GM12878 (cell line): Measurements from ENCODE around the gene CCDC24. TPM values are rescaled to one million over a fixed set of nuclear protein-coding genes. Genes with fewer than 3 reads are reported as not detected.

Experiments used
- ATAC-seq: fragments of 200-7000 bp; cut with Tn5 transposase; 3 replicates; pipeline ENCODE4 v1.9.1; 2020; ENCODE audit warnings: mild to moderate bottlenecking, moderate library complexity
- Bru-seq: library from RNA; stranded (reverse); fragments of 400-500 nt; gene quantifications from one replicate; lab custom pipeline; 2021; lab: Mats Ljungman, UMichigan
- BruChase-seq, 2 experiments: library from RNA; stranded (reverse); fragments of 400-500 nt; gene quantifications; one replicate each; lab custom pipeline; 2021; lab: Mats Ljungman, UMichigan
- BruUV-seq: library from RNA; stranded (reverse); fragments of 400-500 nt; replicated peaks from 2 replicates; lab custom pipeline; 2021; lab: Mats Ljungman, UMichigan
- CTCF ChIA-PET: fragments of 300-600 bp; sonication (Branson Sonifier 250); formaldehyde crosslinking; extraction: SDS; loops from one replicate; lab custom pipeline; 2021; ENCODE audit warnings: inconsistent platforms; lab: Yijun Ruan, JAX
- POLR2A ChIA-PET: fragments of 350-600 bp; formaldehyde crosslinking; extraction: SDS; loops from one replicate; lab custom pipeline; 2021; ENCODE audit warnings: inconsistent platforms; lab: Charles Lee
- RAD21 ChIA-PET: fragments of 300-600 bp; sonication (Branson Sonifier 250); formaldehyde crosslinking; loops from one replicate; lab custom pipeline; 2023; ENCODE audit warnings: antibody characterized with exemption; ENCODE audit not compliant: unreplicated experiment; lab: Charles Lee
- SMC1A ChIA-PET: fragments of 300-600 bp; sonication (Branson Sonifier 250); formaldehyde crosslinking; loops from one replicate; lab custom pipeline; 2023; ENCODE audit not compliant: unreplicated experiment, uncharacterized antibody; lab: Charles Lee
- DNase-seq: peaks from one replicate; pipeline ENCODE4 v3.0.0-alpha.2; 2011; ENCODE audit warnings: low read depth, low spot score
- FAIRE-seq: peaks from 3 replicates; lab custom pipeline; 2011; peaks lifted over from hg19 to GRCh38; lab: Jason Lieb, UNC
- H2AFZ ChIP-seq: 2 replicates; pipeline ENCODE4 v1.6.0; 2011; ENCODE audit warnings: low read depth, low read length, control low read depth; ENCODE audit not compliant: control insufficient read depth
- H3K27ac ChIP-seq: 2 replicates; pipeline ENCODE4 v1.5.1; 2011; ENCODE audit warnings: control low read depth; ENCODE audit not compliant: control insufficient read depth, insufficient read depth
- H3K27me3 ChIP-seq, 2 experiments: replicated peaks in 1 of 2; 2 replicates each; pipeline versions ENCODE4 v1.6.0 to v1.6.1; 2011; ENCODE audit warnings: low read length in 1 of 2; ENCODE audit not compliant: control insufficient read depth in 2 of 2, insufficient read depth in 2 of 2
- H3K36me3 ChIP-seq, 2 experiments: 2 replicates each; pipeline ENCODE4 v1.5.1; 2011; ENCODE audit warnings: low read length in 1 of 2; ENCODE audit not compliant: control insufficient read depth in 2 of 2, insufficient read depth in 2 of 2
- H3K4me1 ChIP-seq: 2 replicates; pipeline ENCODE4 v1.6.1; 2011; ENCODE audit warnings: mild to moderate bottlenecking, low read length, moderate library complexity, mixed read lengths; ENCODE audit not compliant: control insufficient read depth, insufficient read depth
- H3K4me2 ChIP-seq: 2 replicates; pipeline ENCODE4 v1.6.0; 2011; ENCODE audit warnings: control low read depth; ENCODE audit not compliant: control insufficient read depth, insufficient read depth
- H3K4me3 ChIP-seq: fragments of 200-600 bp; sonication (generic); 2 replicates; pipeline ENCODE4 v1.5.1; 2016
- H3K79me2 ChIP-seq: 2 replicates; pipeline ENCODE4 v1.6.0; 2011; ENCODE audit warnings: low read length; ENCODE audit not compliant: control insufficient read depth, insufficient read depth
- H3K9ac ChIP-seq: 2 replicates; pipeline ENCODE4 v1.8.0; 2011; ENCODE audit warnings: low read length, control low read depth, mixed read lengths; ENCODE audit not compliant: control insufficient read depth, insufficient read depth
- H3K9me3 ChIP-seq: replicated peaks from 3 replicates; pipeline ENCODE4 v1.5.1; 2011; ENCODE audit warnings: mild to moderate bottlenecking, low read length; ENCODE audit not compliant: control insufficient read depth, insufficient read depth
- H4K20me1 ChIP-seq: 2 replicates; pipeline ENCODE4 v1.6.0; 2011; ENCODE audit not compliant: control insufficient read depth, insufficient read depth
- BMI1 ChIP-seq: fragments of 450-650 bp; IDR thresholded peaks from 2 replicates; pipeline ENCODE4 v1.6.1; 2016; ENCODE audit warnings: mild to moderate bottlenecking, moderate library complexity, borderline replicate concordance
- MEF2B ChIP-seq: fragments of 450-650 bp; IDR thresholded peaks from 2 replicates; pipeline ENCODE4 v1.6.1; 2018; ENCODE audit warnings: mild to moderate bottlenecking, moderate library complexity; ENCODE audit not compliant: partially characterized antibody, poor library complexity, severe bottlenecking
- RELA ChIP-seq: fragments of 450-650 bp; IDR thresholded peaks from 2 replicates; pipeline ENCODE4 v1.8.0; 2014; ENCODE audit warnings: borderline replicate concordance; ENCODE audit not compliant: partially characterized antibody
- WGBS: methylation state at CpG from one replicate; pipeline ENCODE4 v1.1.6; 2016; ENCODE audit warnings: low lambda C conversion rate; ENCODE audit not compliant: insufficient replicate concordance, insufficient coverage; ENCODE audit errors: missing lambda C conversion rate; 5-methylcytosine and 5-hydroxymethylcytosine counted together
- in situ Hi-C: fragments of 300-500 bp; cut with MboI; formaldehyde crosslinking; loops from 9 replicates; pipeline ENCODE4 v1.14.3; 2018; ENCODE audit warnings: mixed read lengths
- intact Hi-C: fragments of 100-400 bp; cut with micrococcal nuclease; formaldehyde crosslinking; loops from one replicate; pipeline ENCODE4 v1.14.2; 2022; ENCODE audit not compliant: unreplicated experiment
- long read RNA-seq, 2 experiments: library from polyadenylated mRNA; unstranded; transcript quantifications; one replicate each; pipeline ENCODE4 v2.0.0, GENCODE V29; 2019 to 2020
- polyA minus RNA-seq, 3 experiments: library from RNA; depleted of rRNA, polyadenylated mRNA; stranded (reverse); fragments of >200 nt; gene quantifications; 2 replicates each; pipeline ENCODE4 v1.2.3, GENCODE V29; 2011
- polyA plus RNA-seq, 11 experiments: library from polyadenylated mRNA; depleted of rRNA in 4 of 11; unstranded in 6 of 11; stranded (reverse) in 5 of 11; fragments of >200 nt; fragmentation: Nextera tagmentation in 4 of 11; fragmentation: Illumina TruSeq in 1 of 11; extraction: Ambion mirVana in 4 of 11; extraction: Trizol in 1 of 11; gene quantifications; 1 replicate in 1 of 11; 2 replicates in 10 of 11; pipeline versions ENCODE4 v1.2.1 to v1.2.3, GENCODE V29; 2011 to 2016; ENCODE audit warnings: inconsistent platforms in 2 of 11, missing spikeins in 2 of 11, low read depth in 1 of 11
- total RNA-seq, 4 experiments: library from RNA; depleted of rRNA in 3 of 4; stranded (reverse); fragments of >200 nt in 3 of 4; fragmentation: Illumina TruSeq in 1 of 4; extraction: Trizol in 1 of 4; gene quantifications; 2 replicates each; pipeline versions ENCODE4 v1.2.1 to v1.2.3, GENCODE V29; 2013 to 2021
- TF ChIP-seq, protein P1 (sequence below): fragments of 450-650 bp; IDR thresholded peaks from 2 replicates; pipeline ENCODE4 v1.6.1; 2016; ENCODE audit warnings: mild to moderate bottlenecking, moderate library complexity, borderline replicate concordance
- TF ChIP-seq, protein P2 (sequence below): IDR thresholded peaks from 2 replicates; pipeline ENCODE4 v1.6.1; 2011; ENCODE audit warnings: borderline replicate concordance, low read depth, mild to moderate bottlenecking, moderate library complexity, mixed read lengths, low read length; ENCODE audit not compliant: insufficient read depth; ENCODE audit errors: extremely low read length
- TF ChIP-seq, protein P3 (sequence below): fragments of 450-650 bp; conservative IDR thresholded peaks from 2 replicates; pipeline ENCODE4 v1.6.1; 2017; ENCODE audit warnings: mild to moderate bottlenecking, moderate library complexity
- TF ChIP-seq, protein P4 (sequence below): IDR thresholded peaks from 2 replicates; pipeline ENCODE4 v1.6.1; 2011; ENCODE audit warnings: mild to moderate bottlenecking, low read depth, low read length, moderate library complexity; ENCODE audit not compliant: insufficient replicate concordance

The CCDC24 gene
- total RNA-seq (2013; cell fraction: nucleolus; rRNA removed) = 2.7 and 3.3 TPM in 2 replicates
- total RNA-seq (2014; rRNA removed) (1.6 and 2.2 TPM in 2 replicates), total RNA-seq (2014; rRNA removed; fragmentation: Illumina TruSeq; extraction: Trizol) (0.67 and 0.78 TPM in 2 replicates), total RNA-seq (2021) (2.2 and 3.1 TPM in 2 replicates), polyA plus RNA-seq (2011; rRNA removed) (0.49 and 1.0 TPM in 2 replicates), polyA plus RNA-seq (2014; fragmentation: Illumina TruSeq; extraction: Trizol) (0.59 and 1.0 TPM in 2 replicates), polyA plus RNA-seq (2014; fragmentation: Nextera tagmentation; extraction: Ambion mirVana) (under 1 TPM in 1 of 2 experiments, not detected in 1; 0.18 TPM), polyA plus RNA-seq (2014; rRNA removed) (2.1 and 4.2 TPM in 2 replicates), polyA plus RNA-seq (2016; fragmentation: Nextera tagmentation; extraction: Ambion mirVana) (1 to 10 TPM; 1.6 to 1.7 TPM), polyA minus RNA-seq (2011; rRNA and poly(A)+ RNA removed) (0.22 and 0.67 TPM in 2 replicates), Bru-seq, nascent RNA (percentile 43 among the genes with signal in this experiment), BruChase-seq, experiment 1, labeled RNA remaining after a 6-hour chase (percentile 42 among the genes with signal in this experiment), BruChase-seq, experiment 2, labeled RNA remaining after a 2-hour chase (percentile 44 among the genes with signal in this experiment)
- 0.34 TPM for polyA plus RNA-seq (2011; ENCODE audit: low read depth)
- 1.8 TPM in 2 replicates for polyA plus RNA-seq (2011; cell fraction: cytosol; rRNA removed)
- polyA plus RNA-seq (2011; cell fraction: nucleus; rRNA removed) = 5.3 and 6.6 TPM in 2 replicates
- polyA plus RNA-seq (2012) = 1.4 and 1.5 TPM in 2 replicates
- polyA minus RNA-seq (2011; cell fraction: cytosol; rRNA and poly(A)+ RNA removed) = 0.94 TPM in 1 of 2 replicates, not detected in the other
- polyA minus RNA-seq (2011; cell fraction: nucleus; rRNA and poly(A)+ RNA removed) = 1.2 TPM in 2 replicates
- long read RNA-seq, experiment 1 = 0 reads
- long read RNA-seq, experiment 2, partial matches to known transcripts = 0 of 1 reads
- long read RNA-seq, experiment 2, other reads (novel, unspliced or antisense) = 1 of 1 reads

DNA sequence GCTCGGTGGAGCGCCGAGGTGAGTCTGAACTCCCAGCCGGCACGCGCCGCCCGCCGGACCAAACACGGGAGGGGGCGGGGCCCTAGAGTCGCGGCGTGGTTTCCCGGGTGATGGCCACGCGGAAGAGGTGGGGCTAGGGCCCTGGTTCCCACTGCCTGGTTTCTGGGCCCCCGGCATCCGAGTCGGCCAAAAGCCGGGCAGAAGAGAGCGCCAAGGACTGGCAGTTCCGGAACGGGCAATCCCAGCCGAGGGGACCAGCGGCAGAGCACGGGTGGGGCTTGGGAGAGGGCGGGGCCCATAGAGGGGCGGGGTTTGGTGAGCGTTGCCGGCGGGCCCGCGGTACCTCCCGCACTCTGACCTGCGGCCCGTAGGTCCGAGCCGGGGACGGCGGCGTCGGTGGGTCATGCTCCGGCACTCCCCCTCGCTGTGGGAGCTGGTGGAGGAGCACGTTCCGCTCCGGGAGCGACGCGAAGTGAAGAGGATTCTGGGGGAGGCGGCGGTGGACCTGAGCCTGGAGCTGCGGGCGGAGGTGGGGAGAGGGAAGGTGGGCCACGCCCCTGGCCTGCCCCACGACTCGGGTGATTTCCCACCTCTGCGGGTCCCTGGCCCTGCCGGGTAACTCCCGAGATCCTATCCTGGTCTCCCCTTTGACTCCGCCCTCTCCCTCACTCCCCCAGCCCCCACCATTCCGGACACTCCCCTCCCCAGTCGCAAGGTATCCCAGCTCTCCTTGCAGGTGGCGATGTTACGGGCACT is at the start of gene CCDC24:
Gene CCDC24, plus strand, starts transcription at position 124 of the 756 bp plus-strand sequence. Its CDS starts 280 bp downstream, at position 404.
- Histone ChIP-seq H3K9me3 (no peaks in the 10 kb centered on the region), H3K9ac (peak within 1 kb of the TSS; percentile 39; the same call in 1 of the 2 replicates), H4K20me1 (no peaks in the 10 kb centered on the region), H3K27ac (peak within 1 kb of the TSS; percentile 42; the same call in 1 of the 2 replicates), H3K4me2 (peak within 1 kb of the TSS; percentile 23), H3K4me1 (peaks cover 17% of the 10 kb centered on the region), H3K79me2 (no peaks in the 10 kb centered on the region), H2AFZ (peak within 1 kb of the TSS; percentile 91), H3K4me3 (peak within 1 kb of the TSS; percentile 72), H3K27me3 (no peaks in the 10 kb centered on the region), H3K36me3 (no peaks in the 10 kb centered on the region; a peak in 1 of 4 replicates)
- DNase-seq (no peak), ATAC-seq (peak; percentile 90), FAIRE-seq (peak; percentile 68)
- ChIA-PET SMC1A (interaction anchor here (0.7 to 2.4 kb wide), 4 partner anchors 37 to 342 kb away, joined by 3 to 7 read pairs (median 6); partner anchors contain the start of genes IPO13 and KDM4A), POLR2A (interaction anchor here (0.9 to 1.7 kb wide), 4 partner anchors 14 to 39 kb away, joined by 4 to 6 read pairs (median 4); partner anchors contain the start of gene ATP6V0B), CTCF (interaction anchor here (1.2 to 4.6 kb wide), 8 partner anchors 14 to 228 kb away, joined by 3 to 25 read pairs (median 10); partner anchors contain the start of genes ATP6V0B and IPO13), RAD21 (interaction anchor here (1.8 kb wide), 1 partner anchor 228 kb away, joined by 7 read pairs; no protein-coding TSS in a partner anchor)
- no TSS peak for BruUV-seq
- WGBS = 2% methylated on average over 45 of the region's 66 CpGs
- intact Hi-C loops = loop anchor here (5.0 kb wide), 1 partner anchor 41 kb away; the partner anchor contains the start of gene SLC6A9
- in situ Hi-C loops = no loop called here
- peak; percentile 51; the same call in 1 of the 2 replicates for TF ChIP-seq BMI1
- TF ChIP-seq, protein P1, sequence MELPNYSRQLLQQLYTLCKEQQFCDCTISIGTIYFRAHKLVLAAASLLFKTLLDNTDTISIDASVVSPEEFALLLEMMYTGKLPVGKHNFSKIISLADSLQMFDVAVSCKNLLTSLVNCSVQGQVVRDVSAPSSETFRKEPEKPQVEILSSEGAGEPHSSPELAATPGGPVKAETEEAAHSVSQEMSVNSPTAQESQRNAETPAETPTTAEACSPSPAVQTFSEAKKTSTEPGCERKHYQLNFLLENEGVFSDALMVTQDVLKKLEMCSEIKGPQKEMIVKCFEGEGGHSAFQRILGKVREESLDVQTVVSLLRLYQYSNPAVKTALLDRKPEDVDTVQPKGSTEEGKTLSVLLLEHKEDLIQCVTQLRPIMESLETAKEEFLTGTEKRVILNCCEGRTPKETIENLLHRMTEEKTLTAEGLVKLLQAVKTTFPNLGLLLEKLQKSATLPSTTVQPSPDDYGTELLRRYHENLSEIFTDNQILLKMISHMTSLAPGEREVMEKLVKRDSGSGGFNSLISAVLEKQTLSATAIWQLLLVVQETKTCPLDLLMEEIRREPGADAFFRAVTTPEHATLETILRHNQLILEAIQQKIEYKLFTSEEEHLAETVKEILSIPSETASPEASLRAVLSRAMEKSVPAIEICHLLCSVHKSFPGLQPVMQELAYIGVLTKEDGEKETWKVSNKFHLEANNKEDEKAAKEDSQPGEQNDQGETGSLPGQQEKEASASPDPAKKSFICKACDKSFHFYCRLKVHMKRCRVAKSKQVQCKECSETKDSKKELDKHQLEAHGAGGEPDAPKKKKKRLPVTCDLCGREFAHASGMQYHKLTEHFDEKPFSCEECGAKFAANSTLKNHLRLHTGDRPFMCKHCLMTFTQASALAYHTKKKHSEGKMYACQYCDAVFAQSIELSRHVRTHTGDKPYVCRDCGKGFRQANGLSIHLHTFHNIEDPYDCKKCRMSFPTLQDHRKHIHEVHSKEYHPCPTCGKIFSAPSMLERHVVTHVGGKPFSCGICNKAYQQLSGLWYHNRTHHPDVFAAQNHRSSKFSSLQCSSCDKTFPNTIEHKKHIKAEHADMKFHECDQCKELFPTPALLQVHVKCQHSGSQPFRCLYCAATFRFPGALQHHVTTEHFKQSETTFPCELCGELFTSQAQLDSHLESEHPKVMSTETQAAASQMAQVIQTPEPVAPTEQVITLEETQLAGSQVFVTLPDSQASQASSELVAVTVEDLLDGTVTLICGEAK = peak; percentile 63
- TF ChIP-seq, protein P2, sequence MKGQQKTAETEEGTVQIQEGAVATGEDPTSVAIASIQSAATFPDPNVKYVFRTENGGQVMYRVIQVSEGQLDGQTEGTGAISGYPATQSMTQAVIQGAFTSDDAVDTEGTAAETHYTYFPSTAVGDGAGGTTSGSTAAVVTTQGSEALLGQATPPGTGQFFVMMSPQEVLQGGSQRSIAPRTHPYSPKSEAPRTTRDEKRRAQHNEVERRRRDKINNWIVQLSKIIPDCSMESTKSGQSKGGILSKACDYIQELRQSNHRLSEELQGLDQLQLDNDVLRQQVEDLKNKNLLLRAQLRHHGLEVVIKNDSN = peak; percentile 34
- TF ChIP-seq MEF2B = peak; percentile 74
- TF ChIP-seq, protein P3, sequence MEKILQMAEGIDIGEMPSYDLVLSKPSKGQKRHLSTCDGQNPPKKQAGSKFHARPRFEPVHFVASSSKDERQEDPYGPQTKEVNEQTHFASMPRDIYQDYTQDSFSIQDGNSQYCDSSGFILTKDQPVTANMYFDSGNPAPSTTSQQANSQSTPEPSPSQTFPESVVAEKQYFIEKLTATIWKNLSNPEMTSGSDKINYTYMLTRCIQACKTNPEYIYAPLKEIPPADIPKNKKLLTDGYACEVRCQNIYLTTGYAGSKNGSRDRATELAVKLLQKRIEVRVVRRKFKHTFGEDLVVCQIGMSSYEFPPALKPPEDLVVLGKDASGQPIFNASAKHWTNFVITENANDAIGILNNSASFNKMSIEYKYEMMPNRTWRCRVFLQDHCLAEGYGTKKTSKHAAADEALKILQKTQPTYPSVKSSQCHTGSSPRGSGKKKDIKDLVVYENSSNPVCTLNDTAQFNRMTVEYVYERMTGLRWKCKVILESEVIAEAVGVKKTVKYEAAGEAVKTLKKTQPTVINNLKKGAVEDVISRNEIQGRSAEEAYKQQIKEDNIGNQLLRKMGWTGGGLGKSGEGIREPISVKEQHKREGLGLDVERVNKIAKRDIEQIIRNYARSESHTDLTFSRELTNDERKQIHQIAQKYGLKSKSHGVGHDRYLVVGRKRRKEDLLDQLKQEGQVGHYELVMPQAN = peak; percentile 56; the same call in 1 of the 2 replicates
- TF ChIP-seq RELA = no peak
- TF ChIP-seq, protein P4, sequence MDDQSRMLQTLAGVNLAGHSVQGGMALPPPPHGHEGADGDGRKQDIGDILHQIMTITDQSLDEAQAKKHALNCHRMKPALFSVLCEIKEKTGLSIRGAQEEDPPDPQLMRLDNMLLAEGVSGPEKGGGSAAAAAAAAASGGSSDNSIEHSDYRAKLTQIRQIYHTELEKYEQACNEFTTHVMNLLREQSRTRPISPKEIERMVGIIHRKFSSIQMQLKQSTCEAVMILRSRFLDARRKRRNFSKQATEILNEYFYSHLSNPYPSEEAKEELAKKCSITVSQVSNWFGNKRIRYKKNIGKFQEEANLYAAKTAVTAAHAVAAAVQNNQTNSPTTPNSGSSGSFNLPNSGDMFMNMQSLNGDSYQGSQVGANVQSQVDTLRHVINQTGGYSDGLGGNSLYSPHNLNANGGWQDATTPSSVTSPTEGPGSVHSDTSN = no peak
